Measurements from ENCODE around the gene DISP3. TPM values are rescaled to one million over a fixed set of nuclear protein-coding genes. Genes with fewer than 3 reads are reported as not detected.

Gene DISP3
- total RNA-seq, 1 donor from 2014 or later: not detected

- no peak for DNase-seq (ENCODE audit: low read depth)
- Histone ChIP-seq H3K27me3 (ENCODE audit: control insufficient read depth, insufficient read depth, low read length) (no peaks in the 10 kb centered on the region), H3K4me3 (ENCODE audit: low read depth, low read length) (no peak overlapping the region), H3K36me3 (ENCODE audit: control insufficient read depth, insufficient read depth, low read length) (no peaks in the 10 kb centered on the region)
- no peak for FAIRE-seq
- no peak for TF ChIP-seq CTCF (IDR thresholded peaks at IDR 0.05; ENCODE audit: insufficient read depth, low read length, severe bottlenecking)
Measured at GRCh38 chr1:11494771-11495170, 15.8 kb downstream of the DISP3 start.

GRCh38 chr1:11495579-11495978 is 16.6 kb downstream of the DISP3 start:
- FAIRE-seq (no peak), DNase-seq (ENCODE audit: low read depth) (no peak)
- no peak for TF ChIP-seq CTCF (IDR thresholded peaks at IDR 0.05; ENCODE audit: insufficient read depth, low read length, severe bottlenecking)
- Histone ChIP-seq H3K27me3 (ENCODE audit: control insufficient read depth, insufficient read depth, low read length) (no peaks in the 10 kb centered on the region), H3K4me3 (ENCODE audit: low read depth, low read length) (no peak overlapping the region), H3K36me3 (ENCODE audit: control insufficient read depth, insufficient read depth, low read length) (no peaks in the 10 kb centered on the region)

- FAIRE-seq: no peak
- Histone ChIP-seq H3K36me3 (ENCODE audit: control insufficient read depth, insufficient read depth, low read length) (no peaks in the 10 kb centered on the region), H3K27me3 (ENCODE audit: control insufficient read depth, insufficient read depth, low read length) (no peaks in the 10 kb centered on the region), H3K4me3 (ENCODE audit: low read depth, low read length) (no peak overlapping the region)
- TF ChIP-seq CTCF (IDR thresholded peaks at IDR 0.05; ENCODE audit: insufficient read depth, low read length, severe bottlenecking): no peak
- no peak for DNase-seq (ENCODE audit: low read depth)
Measured at GRCh38 chr1:11496551-11497080, 17.7 kb downstream of the DISP3 start.

GRCh38 chr1:11498956-11499594 is 20.1 kb downstream of the DISP3 start:
- H3K4me3 ChIP-seq (ENCODE audit: low read depth, low read length): no peak overlapping the region
- H3K27me3 ChIP-seq (ENCODE audit: control insufficient read depth, insufficient read depth, low read length): no peaks in the 10 kb centered on the region
- no peak for DNase-seq (ENCODE audit: low read depth)
- no peak for TF ChIP-seq CTCF (IDR thresholded peaks at IDR 0.05; ENCODE audit: insufficient read depth, low read length, severe bottlenecking)
- no peaks in the 10 kb centered on the region for H3K36me3 ChIP-seq (ENCODE audit: control insufficient read depth, insufficient read depth, low read length)
- FAIRE-seq: no peak

GRCh38 chr1:11499601-11500331 is 20.8 kb downstream of the DISP3 start:
- TF ChIP-seq CTCF (IDR thresholded peaks at IDR 0.05; ENCODE audit: insufficient read depth, low read length, severe bottlenecking): no peak
- no peak for FAIRE-seq
- Histone ChIP-seq H3K27me3 (ENCODE audit: control insufficient read depth, insufficient read depth, low read length) (no peaks in the 10 kb centered on the region), H3K4me3 (ENCODE audit: low read depth, low read length) (no peak overlapping the region), H3K36me3 (ENCODE audit: control insufficient read depth, insufficient read depth, low read length) (no peaks in the 10 kb centered on the region)
- DNase-seq (ENCODE audit: low read depth): no peak

Measured in bronchial epithelial cell (primary cell).